ENCODE data around the gene MST1.

Gene MST1

GRCh38 chr3:49673715-49674496, 15.4 kb downstream of the MST1 start, which contains the start of gene APEH:
Gene APEH, plus strand, starts transcription at chr3:49674351. Its CDS starts 51 bp downstream, at chr3:49674402.
- peak; percentile 95 for DNase-seq

- peak; percentile 14 for DNase-seq
These were observed 16.1 kb downstream of the MST1 start for GRCh38 chr3:49673121-49673714.

- peak; percentile 61 for DNase-seq
These were observed 17.7 kb downstream of the MST1 start for GRCh38 chr3:49671291-49672288.

GRCh38 chr3:49670940-49671290, 18.4 kb downstream of the MST1 start:
- no peak for DNase-seq

- DNase-seq: no peak
These were observed 19.9 kb downstream of the MST1 start for GRCh38 chr3:49669352-49669751.

- DNase-seq: no peak
These were observed 20.4 kb downstream of the MST1 start for GRCh38 chr3:49668861-49669260.

GRCh38 chr3:49668414-49668797, 20.9 kb downstream of the MST1 start:
- no peak for DNase-seq

GRCh38 chr3:49667701-49668413, 21.4 kb downstream of the MST1 start:
- DNase-seq: no peak

GRCh38 chr3:49666592-49666991, 22.7 kb downstream of the MST1 start:
- DNase-seq: no peak

GRCh38 chr3:49665822-49666519, 23.3 kb downstream of the MST1 start:
- DNase-seq: no peak

GRCh38 chr3:49664300-49664699, 25.0 kb downstream of the MST1 start:
- no peak for DNase-seq

GRCh38 chr3:49663831-49664230, 25.4 kb downstream of the MST1 start:
- no peak for DNase-seq

- DNase-seq: no peak
These were observed 26.4 kb downstream of the MST1 start for GRCh38 chr3:49662720-49663413.

- no peak for DNase-seq
These were observed 27.3 kb downstream of the MST1 start for GRCh38 chr3:49662021-49662420.

GRCh38 chr3:49661281-49661680, 28.0 kb downstream of the MST1 start:
- no peak for DNase-seq

GRCh38 chr3:49659756-49660155, 29.5 kb downstream of the MST1 start:
- DNase-seq: no peak

- no peak for DNase-seq
These were observed 30.6 kb downstream of the MST1 start for GRCh38 chr3:49658711-49659110.

- DNase-seq: no peak
These were observed 31.9 kb downstream of the MST1 start for GRCh38 chr3:49657208-49657915.

GRCh38 chr3:49656541-49657112, 32.6 kb downstream of the MST1 start:
- DNase-seq: no peak

- no peak for DNase-seq
These were observed 33.5 kb downstream of the MST1 start for GRCh38 chr3:49655731-49656285.
